CD4-positive, alpha-beta T cell (primary cell): ENCODE measurements around the gene SMARCB1. TPM values are rescaled to one million over a fixed set of nuclear protein-coding genes. Genes with fewer than 3 reads are reported as not detected.

Experiments
- ATAC-seq: fragments of 200-7000 bp; cut with Tn5 transposase; one replicate; pipeline ENCODE4 v1.10.0; 2022; ENCODE audit warnings: mild to moderate bottlenecking; ENCODE audit not compliant: poor library complexity
- CTCF ChIA-PET: fragments of 350-600 bp; sonication (Branson Sonifier 250); formaldehyde crosslinking; loops from one replicate; lab custom pipeline; 2021; ENCODE audit warnings: antibody characterized with exemption, inconsistent platforms; lab: Charles Lee
- POLR2A ChIA-PET: fragments of 350-600 bp; sonication (Branson Sonifier 250); formaldehyde crosslinking; loops from one replicate; lab custom pipeline; 2021; ENCODE audit warnings: antibody characterized with exemption, inconsistent platforms; lab: Charles Lee
- DNase-seq, 14 experiments: peaks; one replicate each; pipeline ENCODE4 v3.0.0-alpha.2; 2013 to 2020; ENCODE audit warnings: mixed read lengths in 2 of 14
- H3K27ac ChIP-seq, 2 donors: one replicate each; pipeline versions ENCODE4 v1.5.1 to v1.7.0; 2013; ENCODE audit warnings: low read length in 2 of 2, low read depth in 1 of 2, mild to moderate bottlenecking in 1 of 2
- H3K27me3 ChIP-seq, 2 experiments: 1 replicate in 1 of 2; 2 replicates in 1 of 2; pipeline versions ENCODE4 v1.6.1 to v1.7.0; 2013; ENCODE audit warnings: low read length in 2 of 2, control low read depth in 1 of 2, mild to moderate bottlenecking in 1 of 2, moderate library complexity in 1 of 2; ENCODE audit not compliant: insufficient read depth in 2 of 2, control insufficient read depth in 1 of 2
- H3K36me3 ChIP-seq: one replicate; pipeline ENCODE4 v1.6.1; 2013; ENCODE audit warnings: low read length, control low read depth; ENCODE audit not compliant: insufficient read depth
- H3K4me1 ChIP-seq: one replicate; pipeline ENCODE4 v1.6.1; 2013; ENCODE audit warnings: low read length, control low read depth; ENCODE audit not compliant: insufficient read depth
- H3K4me3 ChIP-seq: one replicate; pipeline ENCODE4 v1.5.1; 2013; ENCODE audit warnings: mild to moderate bottlenecking, low read length, moderate library complexity
- H3K9me3 ChIP-seq, 2 experiments: 1 replicate in 1 of 2; 2 replicates in 1 of 2; pipeline versions ENCODE4 v1.6.1 to v1.7.0; 2013; ENCODE audit warnings: low read length in 2 of 2, mild to moderate bottlenecking in 2 of 2, control low read depth in 1 of 2, moderate library complexity in 1 of 2; ENCODE audit not compliant: control insufficient read depth in 1 of 2, insufficient read depth in 1 of 2
- H3K27ac Mint-ChIP-seq: one replicate; pipeline ENCODE4 v1.8.0; 2020; ENCODE audit warnings: mixed read lengths
- H3K27me3 Mint-ChIP-seq: one replicate; pipeline ENCODE4 v1.8.0; 2021; ENCODE audit warnings: mixed read lengths
- H3K36me3 Mint-ChIP-seq: one replicate; pipeline ENCODE4 v1.8.0; 2021; ENCODE audit warnings: low read depth, mixed read lengths
- H3K4me1 Mint-ChIP-seq: one replicate; pipeline ENCODE4 v1.8.0; 2021; ENCODE audit warnings: low read depth, mixed read lengths
- H3K4me3 Mint-ChIP-seq: one replicate; pipeline ENCODE4 v1.8.0; 2020; ENCODE audit warnings: mild to moderate bottlenecking, mixed read lengths
- H3K9me3 Mint-ChIP-seq: one replicate; pipeline ENCODE4 v1.8.0; 2020; ENCODE audit warnings: mixed read lengths
- CTCF ChIP-seq: fragments of 200-600 bp; IDR thresholded peaks from one replicate; pipeline ENCODE4 v1.8.0; 2022; ENCODE audit warnings: antibody characterized with exemption, mild to moderate bottlenecking
- intact Hi-C, 2 experiments: fragments of 100-400 bp; cut with DNase I in 1 of 2; cut with micrococcal nuclease in 1 of 2; formaldehyde crosslinking; loops; one replicate each; pipeline versions ENCODE4 v1.15.1 to v1.9.0; 2023 to 2025; cut with DNase I, micrococcal nuclease
- total RNA-seq, 174 experiments: library from RNA in 2 of 174; stranded (reverse) in 2 of 174; gene quantifications; one replicate each; pipeline ENCODE4 v1.2.3 and lab custom pipeline; 2021 to 2026

Gene SMARCB1
- total RNA-seq, 2 experiments from 2014 or later: 40.3 to 41.7 TPM

DNA sequence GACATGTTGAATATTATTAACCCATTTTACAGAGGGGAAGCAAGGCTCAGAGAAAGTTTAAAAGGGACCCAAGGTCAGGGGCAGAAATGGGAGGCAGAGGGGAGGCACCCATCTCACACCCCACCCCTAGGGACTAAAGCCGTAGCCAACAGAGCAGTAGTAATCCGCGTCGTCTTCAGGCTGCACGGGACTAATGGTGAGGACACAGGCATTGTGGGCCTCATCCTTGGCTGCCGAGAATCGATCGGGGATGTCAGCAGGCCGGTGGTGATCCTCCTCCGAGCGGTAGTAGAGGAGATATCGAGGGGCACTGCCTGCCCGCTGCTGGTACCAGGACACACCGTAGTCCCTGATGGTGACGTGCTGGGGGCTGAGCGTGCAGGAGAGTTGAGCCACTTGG lies 34.0 kb upstream of the SMARCB1 start:
- POLR2A ChIA-PET: no interaction called here
- intact Hi-C loops: no loop called here

GRCh38 chr22:23753385-23753784 lies 33.4 kb upstream of the SMARCB1 start:
- intact Hi-C loops: no loop called here

More for the DNA sequence above, 34.0 kb upstream of the SMARCB1 start:
- no peaks in the 10 kb centered on the region for H3K27me3 Mint-ChIP-seq
- H3K27ac ChIP-seq: no peak overlapping the region
- no peaks in the 10 kb centered on the region for H3K9me3 Mint-ChIP-seq
- H3K4me1 ChIP-seq: peaks cover 17% of the 10 kb centered on the region
- TF ChIP-seq CTCF: no peak
- H3K9me3 ChIP-seq: no peaks in the 10 kb centered on the region
- H3K36me3 Mint-ChIP-seq: no peaks in the 10 kb centered on the region
- no peak for DNase-seq
- no peak for ATAC-seq
- no peak overlapping the region for H3K27ac Mint-ChIP-seq
- H3K36me3 ChIP-seq: no peaks in the 10 kb centered on the region
- H3K4me3 ChIP-seq: no peak overlapping the region
- H3K4me1 Mint-ChIP-seq: peaks cover 12% of the 10 kb centered on the region
- CTCF ChIA-PET: no interaction called here
- peak overlapping the region; percentile 81 for H3K4me3 Mint-ChIP-seq
- no peaks in the 10 kb centered on the region for H3K27me3 ChIP-seq

GRCh38 chr22:23754220-23754919 lies 32.4 kb upstream of the SMARCB1 start, which contains the start of gene VPREB3:
Gene VPREB3, minus strand, starts transcription at chr22:23754425. Its CDS starts 62 bp downstream, at chr22:23754363.
- intact Hi-C loops: no loop called here
- Histone ChIP-seq H3K27ac (no peak within 1 kb of the TSS), H3K9me3 (no peaks in the 10 kb centered on the region), H3K27me3 (no peaks in the 10 kb centered on the region), H3K36me3 (no peaks in the 10 kb centered on the region), H3K4me3 (no peak within 1 kb of the TSS), H3K4me1 (peaks cover 17% of the 10 kb centered on the region)
- peaks cover 12% of the 10 kb centered on the region for H3K4me1 Mint-ChIP-seq
- TF ChIP-seq CTCF: no peak
- H3K4me3 Mint-ChIP-seq: peak within 1 kb of the TSS; percentile 65
- no peak for ATAC-seq
- no peaks in the 10 kb centered on the region for H3K9me3 Mint-ChIP-seq
- no peaks in the 10 kb centered on the region for H3K27me3 Mint-ChIP-seq
- POLR2A ChIA-PET: interaction anchor here (0.9 to 1.1 kb wide), 2 partner anchors 103 kb away, joined by 3 to 4 read pairs; partner anchors contain the start of gene SLC2A11
- CTCF ChIA-PET: interaction anchor here (1.0 kb wide), 1 partner anchor 11 kb away, joined by 3 read pairs; no protein-coding TSS in a partner anchor
- H3K27ac Mint-ChIP-seq: no peak within 1 kb of the TSS
- no peaks in the 10 kb centered on the region for H3K36me3 Mint-ChIP-seq
- DNase-seq: no peak

More at GRCh38 chr22:23753385-23753784, 33.4 kb upstream of the SMARCB1 start:
- no peak for TF ChIP-seq CTCF
- POLR2A ChIA-PET: interaction anchor here (0.9 kb wide), 1 partner anchor 104 kb away, joined by 4 read pairs; the partner anchor contains the start of gene SLC2A11
- no peak overlapping the region for H3K27ac ChIP-seq
- Mint-ChIP-seq H3K9me3 (no peaks in the 10 kb centered on the region), H3K4me1 (peaks cover 12% of the 10 kb centered on the region), H3K36me3 (no peaks in the 10 kb centered on the region), H3K4me3 (peak overlapping the region; percentile 65), H3K27ac (no peak overlapping the region), H3K27me3 (no peaks in the 10 kb centered on the region)
- CTCF ChIA-PET: no interaction called here
- no peak for ATAC-seq
- H3K27me3 ChIP-seq: no peaks in the 10 kb centered on the region
- H3K4me3 ChIP-seq: no peak overlapping the region
- no peaks in the 10 kb centered on the region for H3K9me3 ChIP-seq
- peak in 1 of 14 experiments; percentile 14 for DNase-seq
- peaks cover 17% of the 10 kb centered on the region for H3K4me1 ChIP-seq
- no peaks in the 10 kb centered on the region for H3K36me3 ChIP-seq
